SK-N-SH (cell line): Measurements from ENCODE around the gene NLGN1. TPM values are rescaled to one million over a fixed set of nuclear protein-coding genes. Genes with fewer than 3 reads are reported as not detected.

Experiments
- CTCF ChIA-PET: fragments of 300-600, 350-600 bp; formaldehyde crosslinking; extraction: SDS; loops from one replicate; lab custom pipeline; 2021; lab: Yijun Ruan, JAX
- POLR2A ChIA-PET: fragments of 350-600 bp; sonication (Branson Sonifier 250); formaldehyde crosslinking; extraction: SDS; loops from one replicate; lab custom pipeline; 2020; ENCODE audit warnings: antibody characterized with exemption, inconsistent platforms; lab: Yijun Ruan, JAX
- DNase-seq: peaks from one replicate; pipeline ENCODE4 v3.0.0; 2012
- H2AFZ ChIP-seq: fragments of 200-600 bp; sonication (generic); 2 replicates; pipeline ENCODE4 v1.8.1; 2016; ENCODE audit warnings: antibody characterized with exemption, mild to moderate bottlenecking, low read depth
- H3F3A ChIP-seq: fragments of 200-600 bp; sonication (generic); replicated peaks from 2 replicates; pipeline ENCODE3; 2016; ENCODE audit warnings: antibody characterized with exemption, mild to moderate bottlenecking; ENCODE audit not compliant: insufficient read depth
- H3K27ac ChIP-seq, 2 experiments: fragments of 200-500 bp in 1 of 2; fragments of 200-600 bp in 1 of 2; sonication (Bioruptor generic) in 1 of 2; sonication (generic), shearing (Covaris generic) in 1 of 2; 2 replicates each; pipeline versions ENCODE4 v1.5.1 to v1.6.1; 2014 to 2016; ENCODE audit warnings: low read depth in 2 of 2, inconsistent platforms in 1 of 2, low read length in 1 of 2, mild to moderate bottlenecking in 1 of 2, mixed read lengths in 1 of 2
- H3K27me3 ChIP-seq: fragments of 200-600 bp; sonication (generic), shearing (Covaris generic); 2 replicates; pipeline ENCODE4 v1.6.1; 2016; ENCODE audit warnings: mixed run types; ENCODE audit not compliant: insufficient read depth
- H3K36me3 ChIP-seq, 2 experiments: fragments of 200-500 bp in 1 of 2; fragments of 200-600 bp in 1 of 2; sonication (Bioruptor generic) in 1 of 2; sonication (generic) in 1 of 2; replicated peaks in 1 of 2; 2 replicates each; pipeline versions ENCODE3 to v1.5.1; 2014 to 2016; ENCODE audit warnings: low read length in 1 of 2, mild to moderate bottlenecking in 1 of 2; ENCODE audit not compliant: insufficient read depth in 2 of 2, control insufficient read depth in 1 of 2
- H3K4me1 ChIP-seq, 2 experiments: fragments of 200-500 bp in 1 of 2; fragments of 200-600 bp in 1 of 2; sonication (Bioruptor generic) in 1 of 2; sonication (generic), shearing (Covaris generic) in 1 of 2; 2 replicates each; pipeline versions ENCODE4 v1.5.1 to v1.6.1; 2014 to 2016; ENCODE audit warnings: low read depth in 1 of 2, low read length in 1 of 2, mixed run types in 1 of 2; ENCODE audit not compliant: insufficient read depth in 2 of 2, control insufficient read depth in 1 of 2
- H3K4me2 ChIP-seq: fragments of 200-600 bp; sonication (generic), shearing (Covaris generic); 2 replicates; pipeline ENCODE4 v1.6.1; 2017; ENCODE audit warnings: mixed run types
- H3K4me3 ChIP-seq, 2 experiments: fragments of 200-500 bp in 1 of 2; fragments of 200-600 bp in 1 of 2; sonication (Bioruptor generic) in 1 of 2; sonication (generic), shearing (Covaris generic) in 1 of 2; 2 replicates each; pipeline versions ENCODE4 v1.5.1 to v1.8.1; 2014 to 2016; ENCODE audit warnings: low read depth in 2 of 2, inconsistent platforms in 1 of 2, low read length in 1 of 2, mild to moderate bottlenecking in 1 of 2, mixed read lengths in 1 of 2, moderate library complexity in 1 of 2
- H3K79me2 ChIP-seq: fragments of 200-600 bp; sonication (generic); 2 replicates; pipeline ENCODE4 v1.8.1; 2017; ENCODE audit warnings: mild to moderate bottlenecking; ENCODE audit not compliant: insufficient read depth
- H3K9ac ChIP-seq: fragments of 200-600 bp; sonication (generic); 2 replicates; pipeline ENCODE4 v1.6.1; 2017; ENCODE audit warnings: mixed run types
- H3K9me2 ChIP-seq: fragments of 200-600 bp; sonication (generic); 2 replicates; pipeline ENCODE4 v1.6.1; 2017; ENCODE audit warnings: mixed run types
- H3K9me3 ChIP-seq: fragments of 200-600 bp; sonication (generic); 2 replicates; pipeline ENCODE4 v1.6.1; 2017; ENCODE audit warnings: mixed run types, mild to moderate bottlenecking, moderate library complexity
- H4K20me1 ChIP-seq: fragments of 200-600 bp; sonication (generic); 2 replicates; pipeline ENCODE4 v1.6.1; 2017; ENCODE audit warnings: mild to moderate bottlenecking, mixed run types; ENCODE audit not compliant: insufficient read depth
- ELF1 ChIP-seq: IDR thresholded peaks from 2 replicates; pipeline ENCODE4 v1.4.0; 2012
- FOXJ3 ChIP-seq: sonication (generic); formaldehyde crosslinking; IDR thresholded peaks from 2 replicates; pipeline ENCODE4 v1.5.1; 2020; ENCODE audit warnings: mild to moderate bottlenecking, missing genetic modification reagents
- FOXM1 ChIP-seq: IDR thresholded peaks from 2 replicates; pipeline ENCODE4 v1.4.0; 2012; ENCODE audit warnings: low read depth, mild to moderate bottlenecking
- GABPA ChIP-seq: IDR thresholded peaks from 2 replicates; pipeline ENCODE4 v1.4.0; 2012; ENCODE audit warnings: low read depth, mild to moderate bottlenecking
- GATA2 ChIP-seq: sonication (generic); formaldehyde crosslinking; IDR thresholded peaks from 2 replicates; pipeline ENCODE4 v1.5.0; 2020; ENCODE audit warnings: mild to moderate bottlenecking, missing genetic modification reagents
- JUND ChIP-seq: IDR thresholded peaks from 2 replicates; pipeline ENCODE4 v1.4.0; 2012
- MAX ChIP-seq: IDR thresholded peaks from 2 replicates; pipeline ENCODE4 v1.4.0; 2012; ENCODE audit warnings: low read depth
- MEF2A ChIP-seq: IDR thresholded peaks from 2 replicates; pipeline ENCODE4 v1.4.0; 2012; ENCODE audit warnings: low read depth, borderline replicate concordance
- RAD21 ChIP-seq: IDR thresholded peaks from 2 replicates; pipeline ENCODE4 v1.6.1; 2012; ENCODE audit warnings: mild to moderate bottlenecking, low read length
- RCOR1 ChIP-seq: fragments of 150-350 bp; IDR thresholded peaks from 2 replicates; pipeline ENCODE4 v1.6.1; 2017; ENCODE audit warnings: antibody characterized with exemption, low read length
- REST ChIP-seq: IDR thresholded peaks from 2 replicates; pipeline ENCODE4 v1.6.1; 2012; ENCODE audit warnings: mild to moderate bottlenecking, low read depth, low read length, moderate library complexity
- SIN3A ChIP-seq: IDR thresholded peaks from 2 replicates; pipeline ENCODE4 v1.6.1; 2012; ENCODE audit warnings: low read depth, mild to moderate bottlenecking, low read length, moderate library complexity, borderline replicate concordance
- USF1 ChIP-seq: IDR thresholded peaks from 2 replicates; pipeline ENCODE4 v1.4.0; 2012; ENCODE audit warnings: low read depth, borderline replicate concordance
- ZBTB33 ChIP-seq: IDR thresholded peaks from 2 replicates; pipeline ENCODE4 v1.4.0; 2012; ENCODE audit warnings: low read depth, borderline replicate concordance
- WGBS: methylation state at CpG from one replicate; pipeline ENCODE4 v1.1.6; 2017; ENCODE audit warnings: low lambda C conversion rate; 5-methylcytosine and 5-hydroxymethylcytosine counted together
- polyA plus RNA-seq, 3 experiments: library from polyadenylated mRNA; depleted of rRNA; stranded (reverse); fragments of >200 nt; gene quantifications; 2 replicates each; pipeline ENCODE4 v1.2.3, GENCODE V29; 2012
- TF ChIP-seq, protein P1 (sequence below): fragments of 150-350 bp; IDR thresholded peaks from 2 replicates; pipeline ENCODE4 v1.6.1; 2017; ENCODE audit warnings: antibody characterized with exemption, low read length, low read depth, borderline replicate concordance

Gene NLGN1
- polyA plus RNA-seq, 1 of the 3 experiments (the other 2 are of a cell fraction): 1.5 TPM

- peak; percentile 82 for TF ChIP-seq JUND
- peak; percentile 57; the same call in 1 of the 2 replicates for TF ChIP-seq MEF2A
- TF ChIP-seq ELF1: no peak
- no peak for TF ChIP-seq FOXJ3 (CRISPR knock-in tag)
Observed at GRCh38 chr3:173747427-173747826, 349.9 kb downstream of the NLGN1 start (continued).

- Histone ChIP-seq H3K4me3 (no peak overlapping the region), H3K27me3 (no peaks in the 10 kb centered on the region), H4K20me1 (no peaks in the 10 kb centered on the region), H3K4me2 (no peak overlapping the region), H3K27ac (peak overlapping the region in 1 of 2 experiments; percentile 14; a peak in 2 of 4 replicates), H2AFZ (no peak overlapping the region), H3K9ac (no peak overlapping the region), H3K4me1 (peaks cover 6 to 26% of the 10 kb centered on the region in 2 experiments; a peak in 3 of 4 replicates), H3K9me2 (no peaks in the 10 kb centered on the region), H3K79me2 (no peaks in the 10 kb centered on the region), H3F3A (peaks cover 34% of the 10 kb centered on the region), H3K36me3 (no peaks in the 10 kb centered on the region), H3K9me3 (no peaks in the 10 kb centered on the region)
- ChIA-PET CTCF (no interaction called here), POLR2A (no interaction called here)
- 93% methylated on average over 1 of the region's 1 CpG for WGBS
- TF ChIP-seq SIN3A (no peak), ZBTB33 (no peak), GATA2 (CRISPR knock-in tag) (no peak)
- no peak for DNase-seq
Observed at GRCh38 chr3:173748105-173748504, 350.6 kb downstream of the NLGN1 start.

GRCh38 chr3:173750095-173750494 is 352.6 kb downstream of the NLGN1 start:
- Histone ChIP-seq H3K4me3 (no peak overlapping the region), H3K4me2 (0 out of 2 replicates have a peak overlapping the region, but pooled peaks have one; percentile 10), H3K27ac (peak overlapping the region in 1 of 2 experiments; percentile 56; a peak in 3 of 4 replicates), H3K9me3 (no peaks in the 10 kb centered on the region), H3K36me3 (no peaks in the 10 kb centered on the region), H3K4me1 (peaks cover 3 to 12% of the 10 kb centered on the region in 2 experiments; a peak in 3 of 4 replicates), H3K27me3 (no peaks in the 10 kb centered on the region), H3F3A (peaks cover 16% of the 10 kb centered on the region), H3K9me2 (no peaks in the 10 kb centered on the region), H3K79me2 (no peaks in the 10 kb centered on the region), H3K9ac (no peak overlapping the region), H2AFZ (peak overlapping the region; percentile 5; the same call in 1 of the 2 replicates), H4K20me1 (no peaks in the 10 kb centered on the region)
- POLR2A ChIA-PET: no interaction called here
- no peak for DNase-seq
- CTCF ChIA-PET: interaction anchor here (1.0 to 1.4 kb wide), 3 partner anchors 10 to 14 kb away, joined by 3 to 4 read pairs (median 3); no protein-coding TSS in a partner anchor
- TF ChIP-seq GABPA (no peak), RCOR1 (no peak), USF1 (no peak), MEF2A (no peak), REST (no peak), FOXM1 (no peak), MAX (no peak), RAD21 (no peak), SIN3A (no peak)
- TF ChIP-seq, protein P1, sequence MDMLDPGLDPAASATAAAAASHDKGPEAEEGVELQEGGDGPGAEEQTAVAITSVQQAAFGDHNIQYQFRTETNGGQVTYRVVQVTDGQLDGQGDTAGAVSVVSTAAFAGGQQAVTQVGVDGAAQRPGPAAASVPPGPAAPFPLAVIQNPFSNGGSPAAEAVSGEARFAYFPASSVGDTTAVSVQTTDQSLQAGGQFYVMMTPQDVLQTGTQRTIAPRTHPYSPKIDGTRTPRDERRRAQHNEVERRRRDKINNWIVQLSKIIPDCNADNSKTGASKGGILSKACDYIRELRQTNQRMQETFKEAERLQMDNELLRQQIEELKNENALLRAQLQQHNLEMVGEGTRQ: no peak
- 51% methylated on average over 2 of the region's 2 CpGs for WGBS
